ENCODE results near the gene COL4A2. TPM values are rescaled to one million over a fixed set of nuclear protein-coding genes. Genes with fewer than 3 reads are reported as not detected.
A peak's percentile ranks its signal among the peaks of the same experiment; 100 is the strongest.

The COL4A2 gene
- total RNA-seq, 1 donor from 2014 or later, result 332 TPM

DNA sequence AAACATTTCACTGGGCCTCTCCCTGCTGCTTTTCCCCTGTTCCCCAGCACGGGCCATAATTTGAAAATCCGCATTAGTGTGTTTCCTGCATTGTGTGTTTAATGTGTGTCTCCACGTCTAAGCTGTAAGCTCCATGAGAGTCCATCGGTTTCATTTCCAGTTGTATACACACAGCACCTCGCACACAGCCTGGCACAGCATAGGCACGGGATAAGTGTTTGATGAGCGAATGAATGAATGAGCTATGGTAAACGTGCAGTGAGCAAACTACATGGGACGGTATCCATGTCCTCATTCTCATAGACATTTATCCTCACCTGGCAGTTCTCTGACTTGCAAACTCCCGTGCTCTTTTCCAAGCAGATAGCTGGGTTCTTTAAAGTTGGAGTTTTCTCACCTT, 148.4 kb downstream of the COL4A2 start:
- DNase-seq (ENCODE audit: low spot score), result no peak

DNA sequence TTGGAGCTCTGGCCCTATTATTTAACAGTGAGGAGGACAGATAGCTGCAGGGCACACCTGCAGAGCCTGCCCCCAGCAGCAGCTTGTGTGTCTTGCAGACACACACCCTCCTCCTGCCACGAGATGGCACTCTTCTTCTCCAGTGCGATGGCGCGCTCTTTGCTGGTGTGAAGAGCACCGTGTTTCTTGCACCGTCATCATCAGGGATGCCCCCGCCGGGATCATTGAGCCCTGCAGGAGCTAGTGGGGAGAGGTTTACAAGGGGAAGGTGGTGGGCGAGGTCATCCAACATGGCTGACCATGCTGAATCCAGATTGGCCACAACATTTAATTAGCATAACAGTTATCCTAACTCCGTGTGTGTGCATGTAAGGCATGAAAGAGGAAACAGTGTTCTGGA, 148.9 kb downstream of the COL4A2 start:
- DNase-seq (ENCODE audit: low spot score), result peak; percentile 82

DNA sequence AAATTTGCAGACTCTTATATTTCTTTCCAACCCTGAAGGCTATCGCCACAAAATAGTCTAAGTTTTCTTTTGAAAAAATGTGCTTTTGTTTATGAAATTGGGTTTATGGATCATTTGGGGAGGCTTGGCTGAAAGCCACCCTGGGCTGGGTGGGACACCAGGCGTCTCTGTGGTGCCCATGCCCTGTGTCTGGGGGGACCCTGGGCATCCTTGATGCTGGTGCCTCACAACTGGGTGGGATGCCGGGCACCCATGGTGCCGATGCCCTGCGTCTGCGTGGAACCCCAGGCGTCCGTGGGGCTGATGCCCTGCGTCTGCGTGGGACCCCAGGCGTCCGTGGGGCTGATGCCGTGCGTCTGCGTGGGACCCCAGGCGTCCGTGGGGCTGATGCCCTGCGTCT, 149.5 kb downstream of the COL4A2 start:
- no peak for DNase-seq (ENCODE audit: low spot score)

- no peak for DNase-seq (ENCODE audit: low spot score)
Observed at GRCh38 chr13:110457361-110457760, 150.3 kb downstream of the COL4A2 start.

- no peak for DNase-seq (ENCODE audit: low spot score)
Observed at GRCh38 chr13:110458017-110458416, 150.9 kb downstream of the COL4A2 start.

DNA sequence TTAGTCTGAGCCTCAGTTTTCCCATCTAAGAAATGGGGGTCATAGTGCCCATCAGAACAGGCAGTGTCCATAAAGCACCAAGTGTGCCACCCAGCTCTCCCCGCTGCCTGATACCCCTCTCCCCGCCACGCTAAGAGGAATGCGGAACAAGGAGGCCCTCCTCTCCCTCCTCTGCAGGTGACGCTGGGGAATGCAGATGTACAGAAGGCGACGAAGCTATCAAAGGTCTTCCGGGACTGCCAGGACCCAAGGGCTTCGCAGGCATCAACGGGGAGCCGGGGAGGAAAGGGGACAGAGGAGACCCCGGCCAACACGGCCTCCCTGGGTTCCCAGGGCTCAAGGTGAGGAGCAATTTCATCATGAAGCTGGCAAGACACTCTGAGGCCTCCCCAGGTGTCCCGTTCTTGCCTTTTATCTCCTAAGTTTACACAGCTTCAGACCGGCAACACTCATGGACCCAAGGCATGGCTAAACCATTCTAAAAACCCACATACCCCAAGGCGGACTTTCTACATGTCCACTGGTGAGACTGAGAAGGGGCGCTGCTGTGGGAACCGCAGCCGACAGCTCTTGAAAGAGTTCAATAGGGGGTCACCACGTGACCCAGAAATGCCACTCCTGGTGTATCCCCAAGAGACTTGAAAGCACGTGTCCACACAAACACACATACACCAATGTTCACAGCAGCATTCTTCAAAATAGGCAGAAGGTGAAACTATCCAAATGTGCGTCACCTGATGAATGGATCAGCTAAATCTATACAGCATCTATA, 151.7 kb downstream of the COL4A2 start:
- no peak for DNase-seq (ENCODE audit: low spot score)

DNA sequence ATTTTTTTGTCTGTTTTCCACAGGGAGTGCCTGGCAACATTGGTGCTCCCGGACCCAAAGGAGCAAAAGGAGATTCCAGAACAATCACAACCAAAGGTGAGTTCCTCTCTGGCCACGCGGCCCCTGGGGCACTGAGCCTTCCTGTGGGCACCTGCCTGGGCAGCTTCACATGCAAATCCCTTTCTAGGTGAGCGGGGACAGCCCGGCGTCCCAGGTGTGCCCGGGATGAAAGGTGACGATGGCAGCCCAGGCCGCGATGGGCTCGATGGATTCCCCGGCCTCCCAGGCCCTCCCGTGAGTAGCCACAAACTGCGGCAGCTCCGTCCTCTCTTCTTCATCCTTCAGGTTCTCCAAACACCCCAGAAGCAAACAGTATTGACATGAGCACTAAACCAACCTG, 155.0 kb downstream of the COL4A2 start:
- no peak for DNase-seq (ENCODE audit: low spot score)

GRCh38 chr13:110463156-110463555, 156.1 kb downstream of the COL4A2 start:
- DNase-seq (ENCODE audit: low spot score), result no peak

DNA sequence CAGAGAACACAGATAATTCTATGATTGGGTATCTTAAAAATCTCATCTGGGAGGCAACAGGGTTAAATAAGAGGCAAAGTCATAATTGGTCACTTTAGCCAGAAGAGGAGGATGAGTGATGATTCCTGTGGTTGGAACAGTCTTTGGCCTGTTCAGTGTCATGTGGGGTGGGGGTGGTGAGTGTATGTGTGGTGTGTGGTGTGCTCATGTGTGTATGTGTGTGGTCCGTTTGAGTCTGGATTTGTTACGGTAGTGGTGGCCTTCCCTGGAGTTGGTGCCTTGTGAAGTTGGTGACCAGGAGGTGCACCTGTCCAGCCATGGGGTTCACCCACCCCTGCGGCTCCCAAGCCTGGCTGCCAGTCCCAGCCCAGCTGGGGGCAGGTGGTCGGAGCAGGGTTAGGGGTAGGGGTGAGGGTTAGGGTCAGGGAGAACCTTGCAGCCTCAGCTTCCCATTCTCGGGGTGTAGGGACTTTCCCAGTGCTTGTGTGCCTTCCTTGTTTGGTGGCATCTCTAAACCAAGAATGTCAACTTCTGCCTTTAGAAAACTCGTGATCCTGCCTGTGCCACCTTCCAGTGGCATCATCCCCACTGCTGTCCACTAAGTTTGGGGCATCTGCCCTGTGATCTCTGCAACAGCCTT, 156.9 kb downstream of the COL4A2 start:
- no peak for DNase-seq (ENCODE audit: low spot score)

DNA sequence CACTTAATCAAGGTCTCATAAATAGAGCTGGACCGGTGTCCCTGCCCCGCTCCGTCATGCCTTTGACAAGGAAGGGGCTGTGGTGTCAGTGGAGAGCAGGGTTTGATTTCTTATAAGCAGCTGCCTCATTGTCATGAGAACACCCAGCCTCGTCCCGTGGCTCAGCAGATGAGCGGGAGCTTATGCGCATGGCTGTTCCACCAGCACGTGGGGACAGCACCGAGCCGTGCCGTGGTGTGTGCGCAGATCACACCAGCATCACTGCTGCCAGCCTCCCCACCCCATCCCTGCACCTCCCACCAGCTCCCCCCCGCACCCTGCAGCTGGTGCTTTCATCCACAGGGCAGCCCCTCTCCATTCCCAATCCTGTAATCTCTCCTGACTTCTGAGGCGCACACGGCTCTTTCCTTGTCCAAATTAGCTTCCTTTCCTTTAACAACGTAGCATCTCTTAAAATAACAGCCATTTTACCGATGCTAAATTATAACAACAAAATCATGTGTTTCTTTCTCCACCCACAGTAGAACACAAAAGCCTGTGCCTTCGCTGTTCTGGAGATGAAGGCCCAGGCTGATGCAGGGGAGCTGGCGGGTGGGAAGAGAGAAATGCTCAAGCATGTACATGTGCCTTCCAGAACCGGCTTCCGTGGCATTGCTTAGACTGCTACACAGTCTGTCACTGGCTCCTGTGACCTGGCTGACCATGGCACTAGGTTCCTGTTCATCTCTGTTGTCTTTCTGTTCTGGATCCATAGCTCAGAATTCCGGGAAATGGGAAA, 157.7 kb downstream of the COL4A2 start:
- no peak for DNase-seq (ENCODE audit: low spot score)

DNA sequence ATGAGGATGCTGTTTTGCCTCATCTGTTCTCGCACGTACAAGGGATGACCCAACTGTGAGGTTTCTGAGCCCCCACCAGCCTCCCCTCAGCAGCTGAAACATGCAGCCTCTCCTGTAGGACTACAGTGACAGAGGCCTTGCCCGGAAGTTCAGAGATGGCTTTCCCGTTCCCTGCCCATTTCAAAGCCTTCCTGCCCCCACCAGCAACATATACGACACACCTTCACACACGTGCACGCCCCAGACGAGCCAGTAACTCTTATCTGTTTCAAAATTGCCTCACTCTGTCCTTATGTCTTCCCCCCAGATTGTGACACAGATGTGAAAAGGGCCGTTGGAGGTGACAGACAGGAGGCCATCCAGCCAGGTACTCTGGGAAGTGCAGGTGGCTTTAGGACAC, 158.6 kb downstream of the COL4A2 start:
- DNase-seq (ENCODE audit: low spot score), result no peak

DNA sequence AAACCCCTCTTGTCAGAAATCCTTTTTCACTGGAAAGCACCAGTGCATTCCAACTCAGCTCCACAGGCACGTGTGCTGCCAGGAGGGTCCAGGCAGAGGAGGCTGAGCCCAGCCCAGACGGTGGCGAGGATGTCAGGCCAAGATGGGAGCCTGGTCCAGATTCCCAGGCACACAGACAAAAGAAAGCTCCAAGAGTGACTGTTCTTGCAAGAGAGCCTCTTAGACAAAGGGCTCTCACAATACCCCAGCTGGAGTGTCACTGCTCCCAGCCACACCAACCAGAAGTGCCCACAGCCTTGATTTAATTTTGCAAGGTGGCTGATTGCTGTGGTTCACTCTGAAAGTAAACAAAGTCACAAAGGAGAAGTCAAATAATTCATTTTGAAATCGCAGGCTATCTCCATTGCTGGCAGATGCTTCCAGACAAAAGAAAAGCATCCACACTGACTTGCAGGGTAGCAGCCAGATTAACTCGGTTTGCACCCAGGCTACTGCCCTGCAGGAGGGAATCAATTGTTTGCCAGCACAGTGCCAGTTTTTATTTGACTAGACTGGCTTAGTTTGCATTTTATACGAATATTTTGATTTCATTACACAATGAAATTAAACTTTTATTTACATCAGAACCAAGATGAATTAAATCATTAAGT, 159.3 kb downstream of the COL4A2 start:
- no peak for DNase-seq (ENCODE audit: low spot score)

GRCh38 chr13:110467516-110468110, 160.5 kb downstream of the COL4A2 start:
- no peak for DNase-seq (ENCODE audit: low spot score)

DNA sequence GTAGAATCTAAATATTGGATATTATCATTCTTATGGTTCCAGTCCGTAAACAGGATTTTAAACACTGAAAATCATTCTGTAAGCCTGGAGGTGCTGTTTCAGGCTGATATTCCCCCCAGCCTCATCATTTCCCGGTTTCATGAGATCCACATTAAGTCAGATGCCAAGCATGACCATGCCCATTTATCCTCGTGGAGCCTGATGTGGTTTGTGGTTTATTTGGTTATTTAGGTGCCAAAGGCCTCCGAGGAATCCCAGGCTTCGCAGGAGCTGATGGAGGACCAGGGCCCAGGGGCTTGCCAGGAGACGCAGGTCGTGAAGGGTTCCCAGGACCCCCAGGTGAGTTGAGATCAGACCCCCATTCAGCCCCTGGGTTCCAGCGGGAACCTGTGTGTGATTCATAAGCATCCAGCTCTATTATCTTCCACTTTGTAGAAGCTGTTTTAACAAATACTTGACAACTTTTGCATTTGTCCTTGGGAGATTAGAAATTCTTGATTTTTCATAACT, 162.0 kb downstream of the COL4A2 start:
- DNase-seq (ENCODE audit: low spot score), result no peak

- no peak for DNase-seq (ENCODE audit: low spot score)
Observed at GRCh38 chr13:110469597-110469996, 162.5 kb downstream of the COL4A2 start.

GRCh38 chr13:110470272-110471009, 163.4 kb downstream of the COL4A2 start:
- no peak for DNase-seq (ENCODE audit: low spot score)

GRCh38 chr13:110471156-110471832, 164.2 kb downstream of the COL4A2 start:
- peak; percentile 47 for DNase-seq (ENCODE audit: low spot score)

DNA sequence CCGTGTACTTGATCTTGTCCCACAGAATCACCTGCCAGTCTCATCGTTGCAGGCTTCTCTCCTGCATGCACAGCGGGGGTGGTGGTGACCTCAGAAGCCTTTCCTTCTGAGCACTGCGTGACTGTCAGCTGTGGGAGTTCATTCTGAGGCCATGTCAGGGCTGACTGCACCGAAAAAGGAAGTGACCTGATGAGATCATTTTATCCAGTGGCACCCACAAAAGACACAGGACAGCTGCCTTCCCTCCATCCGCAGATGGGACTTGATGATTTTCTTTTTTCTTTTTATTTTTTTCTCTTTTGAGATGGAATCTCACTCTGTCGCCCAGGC, 164.7 kb downstream of the COL4A2 start:
- DNase-seq (ENCODE audit: low spot score), result peak; percentile 64

- DNase-seq (ENCODE audit: low spot score), result no peak
Observed at GRCh38 chr13:110472904-110473563, 165.9 kb downstream of the COL4A2 start.

DNA sequence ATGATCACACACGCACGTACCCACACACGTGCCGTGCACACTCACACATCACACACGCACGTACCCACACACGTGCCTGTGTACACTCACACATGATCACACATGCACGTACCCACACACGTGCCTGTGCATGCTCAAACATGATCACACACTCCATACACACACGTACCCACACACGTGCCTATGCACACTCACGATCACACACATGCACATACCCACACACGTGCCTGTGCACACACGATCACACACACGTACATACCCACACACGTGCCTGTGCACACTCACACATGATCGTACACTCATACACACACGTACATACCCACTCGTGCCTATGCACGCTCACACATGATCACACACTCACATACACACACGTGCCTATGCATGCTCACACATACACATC, 167.6 kb downstream of the COL4A2 start:
- DNase-seq (ENCODE audit: low spot score), result no peak
